Measurements from ENCODE around the gene MACROD1. TPM values are rescaled to one million over a fixed set of nuclear protein-coding genes. Genes with fewer than 3 reads are reported as not detected.

MACROD1 gene
- total and polyA plus RNA-seq, 9 of the 15 experiments (the other 6 are each of a cell fraction or from before 2014, with no cell fraction given), result 1.1 to 60.0 (median 26.4) TPM

- peak; percentile 66; the same call in 1 of the 2 replicates for TF ChIP-seq IRF1 (CRISPR knock-in tag; IDR thresholded peaks at IDR 0.05; ENCODE audit: borderline replicate concordance)
- TF ChIP-seq HDAC2 (IDR thresholded peaks at IDR 0.05), result no peak; the same call in 1 of the 2 replicates
- peak; percentile 78; the same call in 1 of the 2 replicates for TF ChIP-seq ARID4B (CRISPR knock-in tag; IDR thresholded peaks at IDR 0.05)
- TF ChIP-seq ARNT (IDR thresholded peaks at IDR 0.05), result no peak
- TF ChIP-seq HSF4 (CRISPR knock-in tag; IDR thresholded peaks at IDR 0.05; ENCODE audit: borderline replicate concordance), result no peak
- no peak for TF ChIP-seq HINFP (tag; conservative IDR thresholded peaks at IDR 0.05; ENCODE audit: low read depth)
- no peak for TF ChIP-seq ZNF717 (CRISPR knock-in tag; IDR thresholded peaks at IDR 0.05)
- peak; percentile 88; a peak in 1 of 4 replicates for TF ChIP-seq UBTF (IDR thresholded peaks at IDR 0.05; ENCODE audit: borderline replicate concordance in 1 of 2, low read depth in 2 of 2, low read length in 2 of 2)
- TF ChIP-seq ZBTB11 (CRISPR knock-in tag; IDR thresholded peaks at IDR 0.05), result peak in 1 of 3 experiments; percentile 54; a peak in 2 of 6 replicates
These were observed at the start of gene MACROD1 (continued) for GRCh38 chr11:64165842-64166635.
